ENCODE measurements around the gene SLC29A1.
"Not testable (repeated sequence)": the region's sequence is repeated elsewhere in the genome, so short reads cannot be mapped to it uniquely, and the experiment has no call there.

The SLC29A1 gene

GRCh38 chr6:44226368-44227147 is 3.2 kb downstream of the SLC29A1 start:
- no peak overlapping the region for H3K4me3 Mint-ChIP-seq
- H3K27me3 Mint-ChIP-seq: no peaks in the 10 kb centered on the region
- H3K9me3 Mint-ChIP-seq: no peaks in the 10 kb centered on the region
- peaks cover 25% of the 10 kb centered on the region for H3K4me1 Mint-ChIP-seq
- no peak overlapping the region for H3K27ac Mint-ChIP-seq
- peaks cover 7% of the 10 kb centered on the region for H3K36me3 Mint-ChIP-seq

GRCh38 chr6:44227148-44227793 is 3.9 kb downstream of the SLC29A1 start:
- Mint-ChIP-seq H3K9me3 (no peaks in the 10 kb centered on the region), H3K4me3 (no peak overlapping the region), H3K4me1 (peaks cover 24% of the 10 kb centered on the region), H3K27ac (no peak overlapping the region), H3K36me3 (peaks cover 9% of the 10 kb centered on the region), H3K27me3 (no peaks in the 10 kb centered on the region)

GRCh38 chr6:44228031-44228430 is 4.6 kb downstream of the SLC29A1 start:
- Mint-ChIP-seq H3K9me3 (no peaks in the 10 kb centered on the region), H3K4me1 (peaks cover 16% of the 10 kb centered on the region), H3K27ac (no peak overlapping the region), H3K27me3 (no peaks in the 10 kb centered on the region), H3K4me3 (no peak overlapping the region), H3K36me3 (peaks cover 13% of the 10 kb centered on the region)

GRCh38 chr6:44228433-44228832 is 5.0 kb downstream of the SLC29A1 start:
- Mint-ChIP-seq H3K4me3 (no peak overlapping the region), H3K9me3 (no peaks in the 10 kb centered on the region), H3K4me1 (peaks cover 15% of the 10 kb centered on the region), H3K27ac (no peak overlapping the region), H3K27me3 (no peaks in the 10 kb centered on the region), H3K36me3 (peaks cover 13% of the 10 kb centered on the region)

- Mint-ChIP-seq H3K27ac (no peak overlapping the region), H3K9me3 (no peaks in the 10 kb centered on the region), H3K27me3 (no peaks in the 10 kb centered on the region), H3K36me3 (peaks cover 13% of the 10 kb centered on the region), H3K4me3 (no peak overlapping the region), H3K4me1 (peaks cover 15% of the 10 kb centered on the region)
Observed at GRCh38 chr6:44228836-44229235, 5.4 kb downstream of the SLC29A1 start.

GRCh38 chr6:44229376-44230033 is 6.1 kb downstream of the SLC29A1 start:
- Mint-ChIP-seq H3K27me3 (no peaks in the 10 kb centered on the region), H3K36me3 (peaks cover 12% of the 10 kb centered on the region), H3K27ac (no peak overlapping the region), H3K4me1 (peaks cover 9% of the 10 kb centered on the region), H3K4me3 (no peak overlapping the region), H3K9me3 (no peaks in the 10 kb centered on the region)

- Mint-ChIP-seq H3K36me3 (peaks cover 10% of the 10 kb centered on the region), H3K27ac (no peak overlapping the region), H3K9me3 (no peaks in the 10 kb centered on the region), H3K4me3 (no peak overlapping the region), H3K4me1 (peaks cover 4% of the 10 kb centered on the region), H3K27me3 (no peaks in the 10 kb centered on the region)
Observed at GRCh38 chr6:44230034-44230675, 6.8 kb downstream of the SLC29A1 start.

GRCh38 chr6:44231426-44231825 is 8.0 kb downstream of the SLC29A1 start:
- not testable (repeated sequence) for H3K4me3 Mint-ChIP-seq, H3K9me3 Mint-ChIP-seq, H3K4me1 Mint-ChIP-seq, H3K27me3 Mint-ChIP-seq, H3K27ac Mint-ChIP-seq
- H3K36me3 Mint-ChIP-seq: peaks cover 12% of the 10 kb centered on the region

GRCh38 chr6:44232676-44233566 is 9.5 kb downstream of the SLC29A1 start:
- Mint-ChIP-seq H3K4me3 (no peak overlapping the region), H3K27ac (peak overlapping the region; percentile 62), H3K36me3 (peaks cover 12% of the 10 kb centered on the region), H3K4me1 (peaks cover 7% of the 10 kb centered on the region), H3K9me3 (no peaks in the 10 kb centered on the region), H3K27me3 (no peaks in the 10 kb centered on the region)

GRCh38 chr6:44233567-44234100 is 10.2 kb downstream of the SLC29A1 start:
- Mint-ChIP-seq H3K4me1 (peaks cover 14% of the 10 kb centered on the region), H3K27me3 (no peaks in the 10 kb centered on the region), H3K27ac (no peak overlapping the region), H3K9me3 (no peaks in the 10 kb centered on the region), H3K4me3 (no peak overlapping the region), H3K36me3 (peaks cover 12% of the 10 kb centered on the region)

- Mint-ChIP-seq H3K27ac (no peak overlapping the region), H3K4me1 (peaks cover 18% of the 10 kb centered on the region), H3K9me3 (no peaks in the 10 kb centered on the region), H3K36me3 (peaks cover 12% of the 10 kb centered on the region), H3K4me3 (no peak overlapping the region), H3K27me3 (no peaks in the 10 kb centered on the region)
Observed at GRCh38 chr6:44234101-44235025, 11.0 kb downstream of the SLC29A1 start.

GRCh38 chr6:44235269-44235668 is 11.9 kb downstream of the SLC29A1 start:
- H3K27ac Mint-ChIP-seq: no peak overlapping the region
- H3K4me1 Mint-ChIP-seq: peaks cover 18% of the 10 kb centered on the region
- H3K4me3 Mint-ChIP-seq: no peak overlapping the region
- peaks cover 12% of the 10 kb centered on the region for H3K36me3 Mint-ChIP-seq
- H3K9me3 Mint-ChIP-seq: no peaks in the 10 kb centered on the region
- H3K27me3 Mint-ChIP-seq: no peaks in the 10 kb centered on the region

- H3K4me3 Mint-ChIP-seq: peak overlapping the region; percentile 23
- H3K9me3 Mint-ChIP-seq: no peaks in the 10 kb centered on the region
- peaks cover 10% of the 10 kb centered on the region for H3K36me3 Mint-ChIP-seq
- H3K4me1 Mint-ChIP-seq: peaks cover 18% of the 10 kb centered on the region
- no peak overlapping the region for H3K27ac Mint-ChIP-seq
- no peaks in the 10 kb centered on the region for H3K27me3 Mint-ChIP-seq
Observed at GRCh38 chr6:44235891-44236516, 12.6 kb downstream of the SLC29A1 start.
